CD4-positive, alpha-beta T cell treated with Interferon gamma for 1 hour (primary cell): ENCODE data around the gene PLAGL1.
"Not testable (repeated sequence)": the region's sequence is repeated elsewhere in the genome, so short reads cannot be mapped to it uniquely, and the experiment has no call there.

ENCODE experiments used
- DNase-seq: peaks from one replicate; pipeline ENCODE4 v3.0.0-alpha.2; 2020

Gene PLAGL1

DNA sequence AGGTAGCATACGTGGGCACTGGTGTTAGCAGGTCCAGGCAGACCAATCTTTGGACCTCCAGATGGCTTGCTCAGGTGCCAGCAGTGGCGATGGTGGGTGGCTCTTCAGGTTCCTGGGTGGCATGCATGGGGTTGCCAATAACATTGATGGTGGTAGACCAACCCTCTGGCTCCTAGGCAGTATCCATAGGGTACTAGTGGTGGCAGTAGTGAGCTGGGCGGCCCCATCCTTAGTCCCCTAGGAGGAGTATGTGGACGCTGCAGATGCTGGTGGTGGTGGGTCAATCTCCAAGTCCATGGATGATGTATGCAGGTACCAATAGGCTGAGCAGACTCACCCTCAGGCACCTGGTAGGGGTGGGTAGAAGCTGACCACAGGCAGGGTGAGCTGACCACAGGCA, 73.2 kb downstream of the PLAGL1 start:
- DNase-seq: no peak

DNA sequence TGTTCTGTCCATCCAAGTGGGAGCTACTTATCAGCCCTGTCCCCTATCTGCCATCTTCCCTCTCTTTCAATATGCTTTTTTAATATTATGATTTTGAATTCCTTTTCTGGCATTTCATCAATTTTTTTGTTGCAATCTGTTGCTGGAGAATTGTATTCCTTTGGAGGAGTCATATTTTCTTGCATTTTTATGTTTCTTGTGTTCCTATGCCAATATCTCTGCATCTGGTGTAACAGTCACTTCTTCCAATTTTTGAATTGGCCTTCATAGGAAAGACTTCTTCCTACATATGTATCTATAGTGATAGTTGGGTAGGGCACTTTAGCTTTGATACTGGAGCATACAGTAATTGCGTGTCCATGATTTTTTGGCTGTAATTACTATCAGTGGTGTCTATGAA, 73.7 kb downstream of the PLAGL1 start:
- DNase-seq: no peak

DNA sequence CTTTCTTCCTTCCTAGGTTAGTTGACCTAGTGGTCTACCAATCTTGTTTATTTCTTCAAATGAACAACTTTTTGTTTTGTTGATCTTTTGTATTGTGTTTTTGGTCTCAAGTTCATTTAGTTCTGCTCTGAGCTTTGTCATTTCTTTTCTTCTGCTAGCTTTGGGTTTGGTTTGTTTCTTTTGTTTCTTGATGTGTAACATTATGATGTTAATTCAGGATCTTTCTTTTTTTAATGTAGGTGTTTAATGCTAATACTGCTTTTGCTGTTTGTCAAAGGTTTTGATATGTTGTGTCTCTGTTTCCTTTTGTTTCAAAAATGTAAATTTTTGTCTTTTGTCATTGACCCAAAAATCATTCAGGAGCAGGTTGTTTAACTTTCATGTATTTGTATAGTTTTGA, 78.1 kb downstream of the PLAGL1 start:
- DNase-seq: no peak

GRCh38 chr6:143928853-143929252, 79.2 kb downstream of the PLAGL1 start:
- DNase-seq: no peak

DNA sequence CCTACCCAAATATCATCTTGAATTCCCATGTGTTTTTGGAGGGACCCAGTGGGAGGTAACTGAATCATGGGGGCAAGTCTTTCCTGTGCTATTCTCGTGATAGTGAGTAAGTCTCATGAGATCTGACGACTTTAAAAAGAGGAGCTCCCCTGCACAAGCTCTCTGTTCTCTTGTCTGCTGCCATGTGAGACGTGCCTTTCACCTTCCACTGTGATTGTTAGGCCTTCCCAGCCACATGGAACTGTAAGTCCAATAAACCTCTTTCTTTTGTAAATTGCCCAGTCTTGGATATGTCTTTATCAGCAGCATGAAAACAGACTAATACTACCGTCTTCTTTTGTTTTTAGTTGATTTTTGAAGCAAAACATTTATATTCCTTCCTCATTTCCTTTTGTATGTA, 91.0 kb downstream of the PLAGL1 start:
- DNase-seq: not testable (repeated sequence)

- DNase-seq: no peak
Measured at GRCh38 chr6:143912671-143913070, 95.4 kb downstream of the PLAGL1 start.

DNA sequence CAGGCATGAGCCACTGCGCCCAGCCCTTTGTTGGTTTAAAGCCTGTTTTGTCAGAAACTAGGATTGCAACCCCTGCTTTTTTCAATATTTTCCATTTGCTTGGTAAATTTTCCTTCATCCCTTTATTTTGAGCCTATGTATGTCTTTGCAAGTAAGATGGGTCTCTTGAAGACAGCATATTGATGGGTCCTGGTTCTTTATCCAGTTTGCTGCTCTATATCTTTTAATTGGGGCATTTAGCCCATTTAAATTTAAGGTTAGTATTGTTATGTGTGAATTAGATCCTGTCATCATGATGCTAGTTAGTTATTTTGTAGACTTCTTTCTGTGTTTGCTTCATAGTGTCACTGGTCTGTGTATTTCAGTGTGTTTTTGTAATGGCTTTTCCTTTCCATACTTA, 97.0 kb downstream of the PLAGL1 start:
- no peak for DNase-seq

DNA sequence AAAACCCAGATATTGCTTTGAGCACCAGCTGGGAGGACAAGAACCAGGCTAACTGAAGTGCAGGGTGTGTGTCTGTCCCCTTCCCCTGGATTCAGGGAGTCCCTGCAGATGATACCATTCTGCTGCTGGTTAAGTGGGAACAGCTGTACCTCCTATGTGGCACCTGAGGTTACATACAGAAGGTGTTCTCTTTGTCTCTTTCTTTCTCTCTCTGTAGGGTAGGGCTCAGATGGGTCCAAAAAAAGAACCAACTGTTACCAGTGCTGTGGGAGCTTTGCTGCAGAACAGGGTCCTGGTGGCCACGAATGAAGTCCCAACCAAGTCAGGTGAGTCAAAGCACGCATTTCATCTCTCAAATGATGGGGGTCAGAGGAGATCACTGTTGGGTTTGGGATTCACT, 105.2 kb downstream of the PLAGL1 start:
- no peak for DNase-seq

DNA sequence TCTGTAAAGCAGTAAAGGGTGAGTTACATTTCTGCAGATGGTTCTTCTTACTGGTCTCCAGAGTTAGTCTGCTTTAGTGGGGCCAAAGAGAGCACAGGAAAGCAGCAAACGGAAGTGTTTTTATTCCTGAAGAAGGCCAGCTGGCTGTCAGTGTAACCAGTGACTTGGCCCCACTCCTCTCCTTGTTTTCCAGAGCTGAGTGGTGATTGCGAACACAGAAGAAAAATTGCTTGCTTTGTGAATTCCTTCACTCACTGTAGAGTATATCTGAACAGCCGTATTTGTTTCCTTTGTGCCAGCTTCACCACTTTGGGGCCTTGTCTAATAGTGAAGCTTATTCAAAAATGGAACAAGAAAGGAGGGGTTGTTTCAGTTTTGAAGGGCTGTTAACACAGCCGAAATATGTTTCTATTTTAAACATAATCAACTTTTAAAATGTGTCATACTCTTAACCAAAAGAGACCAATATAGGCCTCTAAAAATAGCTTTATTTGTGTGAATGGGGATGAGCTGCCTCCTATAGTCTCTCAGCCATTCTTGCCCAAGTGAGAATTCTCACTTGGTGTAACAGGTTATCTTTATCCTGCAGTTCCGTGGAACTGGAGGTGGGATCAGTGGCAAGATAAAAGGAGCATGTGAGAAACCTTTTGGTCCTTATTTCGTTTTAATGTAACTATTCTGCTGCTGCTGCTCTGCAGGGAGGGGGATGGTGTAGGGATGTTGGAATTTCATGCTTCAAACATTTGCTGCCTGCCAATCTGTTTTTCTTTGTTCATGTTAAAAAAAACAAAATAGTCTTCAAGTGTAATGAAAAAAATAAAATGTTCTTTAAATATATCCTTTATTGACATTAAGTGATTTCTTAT, 105.9 kb downstream of the PLAGL1 start:
- DNase-seq: no peak

- DNase-seq: no peak
Measured at GRCh38 chr6:143900358-143900757, 107.7 kb downstream of the PLAGL1 start.

- DNase-seq: no peak
Measured at GRCh38 chr6:143896126-143896860, 111.8 kb downstream of the PLAGL1 start.

GRCh38 chr6:143894655-143895054, 113.4 kb downstream of the PLAGL1 start:
- DNase-seq: no peak
